Measurements from ENCODE around the gene GOLGA8J.
"Not testable (repeated sequence)": the region's sequence is repeated elsewhere in the genome, so short reads cannot be mapped to it uniquely, and the experiment has no call there.

Gene GOLGA8J

DNA sequence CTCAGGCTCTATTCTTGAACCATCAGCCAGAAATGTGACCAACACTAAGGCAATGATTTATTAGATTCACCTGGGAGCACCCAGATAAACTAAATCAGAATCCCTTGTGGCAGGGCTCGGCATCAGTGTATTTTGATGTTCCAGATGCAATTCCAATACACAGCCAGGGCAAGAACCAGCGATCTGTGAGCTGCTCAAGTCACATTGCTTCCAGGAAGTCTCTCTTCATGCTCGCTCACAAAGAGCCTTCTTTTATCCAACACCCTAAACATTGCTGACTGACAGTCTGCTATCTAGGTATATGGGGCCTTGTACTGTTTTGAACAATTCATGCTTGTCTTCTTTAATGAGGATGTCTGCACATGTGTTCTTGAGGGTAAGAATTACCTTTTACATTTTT is 40.9 kb upstream of the GOLGA8J start:
- TF ChIP-seq, protein P1, sequence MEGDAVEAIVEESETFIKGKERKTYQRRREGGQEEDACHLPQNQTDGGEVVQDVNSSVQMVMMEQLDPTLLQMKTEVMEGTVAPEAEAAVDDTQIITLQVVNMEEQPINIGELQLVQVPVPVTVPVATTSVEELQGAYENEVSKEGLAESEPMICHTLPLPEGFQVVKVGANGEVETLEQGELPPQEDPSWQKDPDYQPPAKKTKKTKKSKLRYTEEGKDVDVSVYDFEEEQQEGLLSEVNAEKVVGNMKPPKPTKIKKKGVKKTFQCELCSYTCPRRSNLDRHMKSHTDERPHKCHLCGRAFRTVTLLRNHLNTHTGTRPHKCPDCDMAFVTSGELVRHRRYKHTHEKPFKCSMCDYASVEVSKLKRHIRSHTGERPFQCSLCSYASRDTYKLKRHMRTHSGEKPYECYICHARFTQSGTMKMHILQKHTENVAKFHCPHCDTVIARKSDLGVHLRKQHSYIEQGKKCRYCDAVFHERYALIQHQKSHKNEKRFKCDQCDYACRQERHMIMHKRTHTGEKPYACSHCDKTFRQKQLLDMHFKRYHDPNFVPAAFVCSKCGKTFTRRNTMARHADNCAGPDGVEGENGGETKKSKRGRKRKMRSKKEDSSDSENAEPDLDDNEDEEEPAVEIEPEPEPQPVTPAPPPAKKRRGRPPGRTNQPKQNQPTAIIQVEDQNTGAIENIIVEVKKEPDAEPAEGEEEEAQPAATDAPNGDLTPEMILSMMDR (IDR thresholded peaks at IDR 0.05; ENCODE audit: low read depth, low read length) = no peak
- no peaks in the 10 kb centered on the region for H3K27me3 ChIP-seq (ENCODE audit: insufficient read depth, low read depth, severe bottlenecking)
- H3K27ac ChIP-seq = no peak overlapping the region
- H3K36me3 ChIP-seq = no peaks in the 10 kb centered on the region
- DNase-seq = no peak
- no peaks in the 10 kb centered on the region for H3K9me3 ChIP-seq (ENCODE audit: severe bottlenecking)
- H3K4me3 ChIP-seq (ENCODE audit: low read depth, low read length) = no peak overlapping the region

DNA sequence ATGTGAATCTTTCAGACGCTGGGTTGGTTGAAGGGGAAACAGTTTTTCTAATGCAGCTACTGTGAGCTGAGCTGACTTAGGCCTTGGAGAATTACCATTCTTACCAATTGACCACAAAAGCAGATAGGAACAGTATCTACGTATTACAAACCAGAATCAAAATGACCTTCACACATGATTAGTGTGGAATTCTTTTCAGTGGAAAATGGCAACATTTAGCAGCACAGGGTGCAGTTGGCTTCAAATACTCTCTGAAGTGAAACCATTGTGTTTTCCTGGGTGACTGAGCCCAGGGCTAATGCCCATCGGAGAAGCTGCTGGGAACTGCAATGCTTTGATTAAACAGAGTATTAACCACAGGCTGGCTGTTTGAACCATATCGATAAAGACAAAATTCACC is 40.2 kb upstream of the GOLGA8J start:
- no peak for DNase-seq
- Histone ChIP-seq H3K36me3 (no peaks in the 10 kb centered on the region), H3K9me3 (ENCODE audit: severe bottlenecking) (no peaks in the 10 kb centered on the region), H3K4me3 (ENCODE audit: low read depth, low read length) (no peak overlapping the region), H3K27ac (no peak overlapping the region), H3K27me3 (ENCODE audit: insufficient read depth, low read depth, severe bottlenecking) (no peaks in the 10 kb centered on the region)
- TF ChIP-seq, protein P1 (IDR thresholded peaks at IDR 0.05; ENCODE audit: low read depth, low read length) = no peak

DNA sequence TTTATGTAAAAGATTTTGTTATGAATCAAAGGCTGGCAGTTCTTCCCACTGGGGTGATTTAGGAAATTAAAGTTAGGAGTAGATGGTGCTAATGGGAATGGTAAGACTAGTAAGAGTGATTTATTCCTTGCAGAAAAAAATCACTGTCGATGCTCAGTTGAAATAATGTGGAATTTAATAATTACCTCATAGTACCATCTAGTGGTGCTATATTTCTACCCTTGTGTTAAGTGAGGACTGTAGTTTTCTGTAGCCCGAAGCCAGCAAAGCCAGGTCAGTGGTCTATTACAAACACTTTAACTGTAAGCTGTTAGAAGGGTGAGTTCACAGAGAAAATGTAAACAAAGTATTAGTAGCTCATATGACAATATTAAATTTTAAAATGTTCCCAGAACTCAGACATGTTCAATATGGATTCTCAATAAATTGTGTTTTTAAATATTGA is 39.5 kb upstream of the GOLGA8J start:
- TF ChIP-seq, protein P1 (IDR thresholded peaks at IDR 0.05; ENCODE audit: low read depth, low read length) = no peak
- no peak overlapping the region for H3K4me3 ChIP-seq (ENCODE audit: low read depth, low read length)
- no peaks in the 10 kb centered on the region for H3K9me3 ChIP-seq (ENCODE audit: severe bottlenecking)
- no peaks in the 10 kb centered on the region for H3K27me3 ChIP-seq (ENCODE audit: insufficient read depth, low read depth, severe bottlenecking)
- H3K27ac ChIP-seq = no peak overlapping the region
- no peak for DNase-seq
- no peaks in the 10 kb centered on the region for H3K36me3 ChIP-seq

DNA sequence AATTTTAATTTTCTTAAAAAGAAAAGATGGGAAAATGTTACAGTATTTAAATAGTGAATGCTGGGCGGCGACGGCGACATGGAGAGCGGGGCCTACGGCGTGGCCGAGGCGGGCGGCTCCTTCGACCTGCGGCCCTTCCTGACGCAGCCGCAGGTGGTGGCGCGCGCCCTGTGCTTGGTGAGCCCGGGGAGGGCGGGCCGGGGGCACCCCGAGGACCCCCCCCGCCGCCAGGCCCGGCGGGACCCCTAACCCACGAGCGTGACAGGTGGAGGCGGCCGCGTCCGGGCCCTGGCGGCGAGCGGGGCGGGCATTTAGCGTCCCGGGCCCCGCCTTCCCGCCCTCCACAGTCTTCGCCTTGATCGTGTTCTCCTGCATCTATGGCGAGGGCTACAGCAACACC is 38.4 kb upstream of the GOLGA8J start:
- no peaks in the 10 kb centered on the region for H3K36me3 ChIP-seq
- TF ChIP-seq, protein P1 (IDR thresholded peaks at IDR 0.05; ENCODE audit: low read depth, low read length) = no peak
- H3K4me3 ChIP-seq (ENCODE audit: low read depth, low read length) = no peak overlapping the region
- H3K27ac ChIP-seq = no peak overlapping the region
- H3K9me3 ChIP-seq (ENCODE audit: severe bottlenecking) = no peaks in the 10 kb centered on the region
- no peak for DNase-seq
- no peaks in the 10 kb centered on the region for H3K27me3 ChIP-seq (ENCODE audit: insufficient read depth, low read depth, severe bottlenecking)

DNA sequence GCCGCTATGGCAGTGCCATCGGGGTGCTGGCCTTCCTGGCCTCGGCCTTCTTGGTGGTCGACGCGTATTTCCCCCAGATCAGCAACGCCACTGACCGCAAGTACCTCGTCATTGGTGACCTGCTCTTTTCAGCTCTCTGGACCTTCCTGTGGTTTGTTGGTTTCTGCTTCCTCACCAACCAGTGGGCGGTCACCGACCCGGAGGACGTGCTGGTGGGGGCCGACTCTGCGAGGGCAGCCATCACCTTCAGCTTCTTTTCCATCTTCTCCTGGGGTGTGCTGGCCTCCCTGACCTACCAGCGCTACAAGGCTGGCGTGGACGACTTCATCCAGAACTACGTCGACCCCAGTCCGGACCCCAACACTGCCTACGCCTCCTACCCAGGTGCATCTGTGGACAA is 37.9 kb upstream of the GOLGA8J start:
- not testable (repeated sequence) for H3K27ac ChIP-seq; H3K4me3 ChIP-seq (ENCODE audit: low read depth, low read length); DNase-seq; H3K27me3 ChIP-seq (ENCODE audit: insufficient read depth, low read depth, severe bottlenecking); H3K36me3 ChIP-seq; H3K9me3 ChIP-seq (ENCODE audit: severe bottlenecking)

DNA sequence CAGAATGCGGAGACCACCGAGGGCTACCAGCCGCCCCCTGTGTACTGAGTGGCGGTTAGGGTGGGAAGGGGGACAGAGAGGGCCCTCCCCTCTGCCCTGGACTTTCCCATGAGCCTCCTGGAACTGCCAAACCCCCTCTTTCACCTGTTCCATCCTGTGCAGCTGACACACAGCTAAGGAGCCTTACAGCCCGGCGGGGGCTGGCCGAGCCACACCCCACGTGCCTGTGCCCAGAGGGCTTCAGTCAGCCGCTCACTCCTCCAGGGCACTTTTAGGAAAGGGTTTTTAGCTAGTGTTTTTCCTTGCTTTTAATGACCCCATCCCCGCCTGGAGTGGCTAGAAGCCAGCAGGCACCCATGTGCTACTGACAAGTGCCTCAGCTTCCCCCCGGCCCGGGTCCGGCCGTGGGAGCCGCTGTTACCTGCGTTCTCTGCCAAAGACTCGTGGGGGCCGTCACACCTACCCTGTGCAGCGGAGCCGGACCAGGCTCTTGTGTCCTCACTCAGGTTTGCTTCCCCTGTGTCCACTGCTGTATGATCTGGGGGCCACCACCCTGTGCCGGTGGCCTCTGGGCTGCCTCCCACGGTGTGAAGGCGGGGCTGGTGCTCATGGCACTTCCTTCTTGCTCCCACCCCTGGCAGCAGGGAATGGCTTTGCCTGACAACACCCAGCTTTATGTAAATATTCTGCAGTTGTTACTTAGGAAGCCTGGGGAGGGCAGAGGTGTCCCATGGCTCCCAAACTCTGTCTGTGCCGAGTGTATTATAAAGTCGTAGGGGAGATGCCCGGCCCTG is 37.3 kb upstream of the GOLGA8J start:
- H3K9me3 ChIP-seq (ENCODE audit: severe bottlenecking); H3K27me3 ChIP-seq (ENCODE audit: insufficient read depth, low read depth, severe bottlenecking); H3K27ac ChIP-seq; DNase-seq; H3K4me3 ChIP-seq (ENCODE audit: low read depth, low read length); H3K36me3 ChIP-seq: not testable (repeated sequence)

DNA sequence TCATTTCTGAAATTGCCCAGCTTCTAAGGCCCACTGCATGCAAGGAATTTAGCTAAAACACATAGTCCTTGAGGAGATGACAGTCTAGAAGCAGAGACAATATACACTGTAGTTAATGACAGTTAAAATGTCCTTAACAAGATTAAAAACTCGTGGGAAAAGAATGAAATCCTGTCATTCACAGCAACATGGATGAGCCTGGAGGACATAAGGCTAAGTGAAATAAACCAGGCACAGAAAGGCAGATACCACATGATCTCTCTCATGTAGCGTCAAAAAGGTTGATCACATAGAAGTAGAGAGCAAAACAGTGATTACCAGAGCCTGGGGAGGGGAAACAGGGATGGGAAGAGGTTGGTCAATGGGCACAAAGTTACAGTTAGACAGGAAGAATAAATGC is 36.3 kb upstream of the GOLGA8J start:
- no peaks in the 10 kb centered on the region for H3K27me3 ChIP-seq (ENCODE audit: insufficient read depth, low read depth, severe bottlenecking)
- H3K9me3 ChIP-seq (ENCODE audit: severe bottlenecking) = no peaks in the 10 kb centered on the region
- H3K27ac ChIP-seq = no peak overlapping the region
- H3K4me3 ChIP-seq (ENCODE audit: low read depth, low read length) = no peak overlapping the region
- TF ChIP-seq, protein P1 (IDR thresholded peaks at IDR 0.05; ENCODE audit: low read depth, low read length) = no peak
- H3K36me3 ChIP-seq = no peaks in the 10 kb centered on the region
- no peak for DNase-seq

Measured in WERI-Rb-1 (cell line).